ENCODE measurements around the gene IRF2. TPM values are rescaled to one million over a fixed set of nuclear protein-coding genes. Genes with fewer than 3 reads are reported as not detected.

The IRF2 gene
- polyA plus RNA-seq, 1 experiment: 28.7 TPM

- TF ChIP-seq, protein P1, sequence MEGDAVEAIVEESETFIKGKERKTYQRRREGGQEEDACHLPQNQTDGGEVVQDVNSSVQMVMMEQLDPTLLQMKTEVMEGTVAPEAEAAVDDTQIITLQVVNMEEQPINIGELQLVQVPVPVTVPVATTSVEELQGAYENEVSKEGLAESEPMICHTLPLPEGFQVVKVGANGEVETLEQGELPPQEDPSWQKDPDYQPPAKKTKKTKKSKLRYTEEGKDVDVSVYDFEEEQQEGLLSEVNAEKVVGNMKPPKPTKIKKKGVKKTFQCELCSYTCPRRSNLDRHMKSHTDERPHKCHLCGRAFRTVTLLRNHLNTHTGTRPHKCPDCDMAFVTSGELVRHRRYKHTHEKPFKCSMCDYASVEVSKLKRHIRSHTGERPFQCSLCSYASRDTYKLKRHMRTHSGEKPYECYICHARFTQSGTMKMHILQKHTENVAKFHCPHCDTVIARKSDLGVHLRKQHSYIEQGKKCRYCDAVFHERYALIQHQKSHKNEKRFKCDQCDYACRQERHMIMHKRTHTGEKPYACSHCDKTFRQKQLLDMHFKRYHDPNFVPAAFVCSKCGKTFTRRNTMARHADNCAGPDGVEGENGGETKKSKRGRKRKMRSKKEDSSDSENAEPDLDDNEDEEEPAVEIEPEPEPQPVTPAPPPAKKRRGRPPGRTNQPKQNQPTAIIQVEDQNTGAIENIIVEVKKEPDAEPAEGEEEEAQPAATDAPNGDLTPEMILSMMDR (IDR thresholded peaks at IDR 0.05; ENCODE audit: insufficient read depth, low read depth, low read length): no peak
- no peak for DNase-seq (ENCODE audit: low read depth)
- ChIA-PET POLR2A (no interaction called here), CTCF (no interaction called here)
- H3K27me3 ChIP-seq (ENCODE audit: control insufficient read depth, insufficient read depth, low read length): peaks cover 1% of the 10 kb centered on the region; the same call in 1 of the 2 replicates
- no peaks in the 10 kb centered on the region for H3K36me3 ChIP-seq (ENCODE audit: control insufficient read depth, insufficient read depth, low read length)
- H3K4me3 ChIP-seq (ENCODE audit: low read depth, low read length): no peak overlapping the region
Measured at GRCh38 chr4:184511156-184511555, 36.8 kb upstream of the IRF2 start.

- ChIA-PET CTCF (interaction anchor here (1.0 kb wide), 1 partner anchor 11 kb away, joined by 3 read pairs; no protein-coding TSS in a partner anchor), POLR2A (no interaction called here)
- DNase-seq (ENCODE audit: low read depth): no peak
- TF ChIP-seq, protein P1 (IDR thresholded peaks at IDR 0.05; ENCODE audit: insufficient read depth, low read depth, low read length): no peak
- Histone ChIP-seq H3K36me3 (ENCODE audit: control insufficient read depth, insufficient read depth, low read length) (no peaks in the 10 kb centered on the region), H3K4me3 (ENCODE audit: low read depth, low read length) (no peak overlapping the region), H3K27me3 (ENCODE audit: control insufficient read depth, insufficient read depth, low read length) (peaks cover 1% of the 10 kb centered on the region; the same call in 1 of the 2 replicates)
Measured at GRCh38 chr4:184510401-184510800, 36.1 kb upstream of the IRF2 start.

DNA sequence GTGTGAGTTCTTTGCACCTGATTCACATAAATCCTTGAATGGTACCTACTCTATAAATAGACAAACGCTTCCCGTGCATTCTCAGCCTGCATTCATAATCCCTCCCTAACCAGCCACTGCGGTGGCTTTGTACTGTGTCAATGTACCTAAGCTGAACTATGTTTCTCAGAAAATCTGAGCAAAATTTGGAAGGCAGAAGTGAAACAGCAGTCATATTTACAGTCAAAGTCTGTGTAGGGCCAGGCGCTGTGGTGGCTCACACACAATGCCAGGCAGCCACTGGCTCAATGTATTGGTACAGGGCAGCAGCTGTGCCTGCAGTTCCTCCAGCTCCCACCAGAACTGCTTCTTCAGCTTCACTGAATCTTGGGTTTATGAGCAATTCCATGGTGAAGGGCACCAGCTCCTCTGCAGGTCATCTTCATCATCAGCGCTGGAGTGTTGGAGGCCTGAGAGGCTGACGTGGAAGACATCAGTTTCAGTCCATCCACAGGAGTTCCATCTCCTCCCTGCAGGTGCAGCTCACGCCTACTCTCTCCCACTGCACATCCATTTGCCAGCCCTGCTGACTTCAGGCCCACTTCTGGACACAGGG is 32.3 kb upstream of the IRF2 start:
- CTCF ChIA-PET: interaction anchor here (0.7 to 1.8 kb wide), 3 partner anchors 12 to 243 kb away, joined by 3 to 4 read pairs (median 3); no protein-coding TSS in a partner anchor
- TF ChIP-seq, protein P1 (IDR thresholded peaks at IDR 0.05; ENCODE audit: insufficient read depth, low read depth, low read length): no peak
- Histone ChIP-seq H3K27me3 (ENCODE audit: control insufficient read depth, insufficient read depth, low read length) (no peaks in the 10 kb centered on the region), H3K4me3 (ENCODE audit: low read depth, low read length) (no peak overlapping the region), H3K36me3 (ENCODE audit: control insufficient read depth, insufficient read depth, low read length) (no peaks in the 10 kb centered on the region)
- POLR2A ChIA-PET: no interaction called here
- no peak for DNase-seq (ENCODE audit: low read depth)

- CTCF ChIA-PET: interaction anchor here (1.0 kb wide), 1 partner anchor 22 kb away, joined by 3 read pairs; no protein-coding TSS in a partner anchor
- TF ChIP-seq, protein P1 (IDR thresholded peaks at IDR 0.05; ENCODE audit: insufficient read depth, low read depth, low read length): no peak
- Histone ChIP-seq H3K36me3 (ENCODE audit: control insufficient read depth, insufficient read depth, low read length) (no peaks in the 10 kb centered on the region), H3K4me3 (ENCODE audit: low read depth, low read length) (no peak overlapping the region), H3K27me3 (ENCODE audit: control insufficient read depth, insufficient read depth, low read length) (no peaks in the 10 kb centered on the region)
- POLR2A ChIA-PET: no interaction called here
- DNase-seq (ENCODE audit: low read depth): no peak
Measured at GRCh38 chr4:184504385-184504784, 30.0 kb upstream of the IRF2 start.

DNA sequence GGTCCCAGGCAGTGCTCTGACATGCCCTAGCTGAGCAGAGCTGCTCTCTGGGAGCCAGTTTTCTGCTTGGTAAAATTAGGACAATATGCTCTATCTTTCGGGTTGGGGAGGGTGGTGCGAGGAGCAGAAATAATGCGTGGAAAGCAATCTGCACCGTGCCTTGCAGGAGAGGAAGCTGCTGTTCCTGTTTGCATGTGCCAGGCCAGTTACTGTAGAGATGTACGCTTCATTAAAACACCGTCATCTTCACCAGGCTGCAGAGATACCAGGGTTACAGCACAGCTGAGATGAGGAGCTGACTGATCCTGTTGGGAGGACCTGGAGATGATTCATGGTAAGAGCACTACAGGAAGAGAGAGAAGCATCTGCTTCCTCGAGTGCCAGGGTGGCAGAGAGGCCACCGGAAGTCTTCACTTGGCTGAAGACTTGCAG is 29.5 kb upstream of the IRF2 start:
- no peak overlapping the region for H3K4me3 ChIP-seq (ENCODE audit: low read depth, low read length)
- TF ChIP-seq, protein P1 (IDR thresholded peaks at IDR 0.05; ENCODE audit: insufficient read depth, low read depth, low read length): no peak
- H3K36me3 ChIP-seq (ENCODE audit: control insufficient read depth, insufficient read depth, low read length): no peaks in the 10 kb centered on the region
- DNase-seq (ENCODE audit: low read depth): no peak
- no peaks in the 10 kb centered on the region for H3K27me3 ChIP-seq (ENCODE audit: control insufficient read depth, insufficient read depth, low read length)
- ChIA-PET CTCF (interaction anchor here (1.0 kb wide), 1 partner anchor 23 kb away, joined by 3 read pairs; no protein-coding TSS in a partner anchor), POLR2A (no interaction called here)

Data from BJ (cell line).